Upper lobe of right lung (tissue), 1 donor: ENCODE measurements around the gene KHNYN. TPM values are rescaled to one million over a fixed set of nuclear protein-coding genes. Genes with fewer than 3 reads are reported as not detected.

Source experiments
- ATAC-seq: fragments of 200-7000 bp; cut with Tn5 transposase; one replicate; pipeline ENCODE4 v1.9.1; 2020; ENCODE audit warnings: mild to moderate bottlenecking, moderate library complexity
- DNase-seq: peaks from one replicate; pipeline ENCODE4 v3.0.0-alpha.2; 2020
- H3K27ac ChIP-seq: fragments of 200-600 bp; one replicate; pipeline ENCODE4 v1.8.0; 2022
- H3K27me3 ChIP-seq: fragments of 200-600 bp; one replicate; pipeline ENCODE4 v1.8.0; 2022; ENCODE audit warnings: mild to moderate bottlenecking
- H3K36me3 ChIP-seq: fragments of 200-600 bp; one replicate; pipeline ENCODE4 v1.8.0; 2022
- H3K4me1 ChIP-seq: fragments of 200-600 bp; one replicate; pipeline ENCODE4 v1.8.0; 2022
- H3K4me3 ChIP-seq: fragments of 200-600 bp; one replicate; pipeline ENCODE4 v1.8.0; 2022; ENCODE audit warnings: mild to moderate bottlenecking
- H3K9me3 ChIP-seq: fragments of 200-600 bp; one replicate; pipeline ENCODE4 v1.8.0; 2022
- CTCF ChIP-seq: fragments of 200-600 bp; IDR thresholded peaks from one replicate; pipeline ENCODE4 v1.8.0; 2022; ENCODE audit warnings: antibody characterized with exemption
- intact Hi-C: fragments of 100-400 bp; cut with DNase I; formaldehyde crosslinking; loops from one replicate; pipeline ENCODE4 v1.11.0; 2022
- total RNA-seq: library from RNA; stranded (reverse); fragmentation: NEBNext Ultra II Directional; extraction: Animal tissue kit (Norgen Biotek cat#: 25700); gene quantifications from one replicate; pipeline ENCODE4 v1.2.1, GENCODE V29; 2021
- donor health status: DM: no; HTN: yes; CAD: no; lungs with severe emphysema.

The KHNYN gene
- total RNA-seq, 1 donor from 2014 or later: 56.2 TPM

DNA sequence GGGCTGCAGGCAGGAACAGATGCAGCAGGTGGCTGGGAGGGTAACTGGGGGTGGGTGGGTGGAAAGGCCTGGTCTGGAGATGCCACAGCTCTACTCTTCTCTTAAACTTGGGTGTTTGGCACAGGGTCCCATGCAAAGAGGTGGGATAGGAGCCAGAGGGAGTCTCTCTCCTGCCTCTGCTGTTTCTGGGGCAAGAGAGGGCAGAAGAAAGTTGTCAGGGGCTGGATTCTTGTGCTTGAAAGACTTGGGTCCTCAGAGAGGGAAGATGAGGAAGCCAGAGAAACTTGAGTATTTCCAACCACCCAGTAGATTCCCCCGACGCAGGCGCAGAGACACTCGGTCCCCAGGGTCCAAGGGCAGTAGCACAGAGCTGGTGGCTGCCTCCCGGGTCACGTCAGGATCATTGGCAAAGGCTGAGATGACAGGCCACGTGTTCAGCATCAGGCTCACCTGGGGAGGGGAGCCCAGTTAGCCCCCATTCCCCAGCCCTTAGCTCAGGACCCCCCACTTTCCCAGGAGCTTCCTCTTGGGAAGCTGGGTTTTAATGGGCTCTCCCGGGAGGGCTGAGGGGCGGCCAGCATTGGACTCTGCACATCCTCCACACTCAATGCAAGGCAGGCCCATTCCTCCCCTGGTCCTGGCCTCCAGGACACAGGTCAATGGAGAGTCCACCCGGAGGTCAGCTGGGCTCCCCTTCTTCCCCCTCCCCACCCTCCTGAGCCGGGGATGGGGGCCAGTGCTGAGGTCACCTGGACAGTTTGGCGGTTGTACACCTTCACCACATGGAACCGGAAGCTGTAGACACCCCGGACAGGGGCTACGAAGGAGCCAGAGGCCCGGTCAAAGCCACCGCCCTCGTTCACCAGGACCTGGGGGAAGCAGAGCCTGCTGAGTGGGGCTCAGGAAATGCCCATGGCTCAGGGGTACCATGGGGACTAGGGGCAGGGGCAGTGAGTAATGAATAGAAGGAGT lies 1.9 kb upstream of the KHNYN start:
- H3K4me3 ChIP-seq: no peak overlapping the region
- no peak for ATAC-seq
- DNase-seq: no peak
- H3K36me3 ChIP-seq: peaks cover 10% of the 10 kb centered on the region
- intact Hi-C loops: loop anchor here (5.0 kb wide), 1 partner anchor 61 kb away; the partner anchor contains the start of gene NFATC4
- no peak overlapping the region for H3K27ac ChIP-seq
- peaks cover 47% of the 10 kb centered on the region for H3K4me1 ChIP-seq
- no peaks in the 10 kb centered on the region for H3K27me3 ChIP-seq
- H3K9me3 ChIP-seq: no peaks in the 10 kb centered on the region
- no peak for TF ChIP-seq CTCF

GRCh38 chr14:24428628-24429394 lies 943 bp upstream of the KHNYN start:
- peaks cover 47% of the 10 kb centered on the region for H3K4me1 ChIP-seq
- H3K4me3 ChIP-seq: peak overlapping the region; percentile 86
- peak overlapping the region; percentile 93 for H3K27ac ChIP-seq
- ATAC-seq: no peak
- TF ChIP-seq CTCF: no peak
- intact Hi-C loops: loop anchor here (5.0 kb wide), 1 partner anchor 62 kb away; the partner anchor contains the start of gene NFATC4
- H3K36me3 ChIP-seq: peaks cover 20% of the 10 kb centered on the region
- no peak for DNase-seq
- H3K27me3 ChIP-seq: no peaks in the 10 kb centered on the region
- H3K9me3 ChIP-seq: no peaks in the 10 kb centered on the region

- DNase-seq: peak; percentile 91
Measured at GRCh38 chr14:24430143-24430681, 458 bp downstream of the KHNYN start.

GRCh38 chr14:24430682-24431568 lies 1.2 kb downstream of the KHNYN start:
- peak overlapping the region; percentile 93 for H3K27ac ChIP-seq
- H3K36me3 ChIP-seq: peaks cover 39% of the 10 kb centered on the region
- intact Hi-C loops: loop anchor here (5.0 kb wide), 1 partner anchor 99 kb away; no protein-coding TSS in a partner anchor
- ATAC-seq: no peak
- no peaks in the 10 kb centered on the region for H3K27me3 ChIP-seq
- peak overlapping the region; percentile 86 for H3K4me3 ChIP-seq
- peak; percentile 67 for DNase-seq
- no peak for TF ChIP-seq CTCF
- no peaks in the 10 kb centered on the region for H3K9me3 ChIP-seq
- H3K4me1 ChIP-seq: peaks cover 35% of the 10 kb centered on the region

More at GRCh38 chr14:24430143-24430681, 458 bp downstream of the KHNYN start:
- intact Hi-C loops: loop anchor here (5.0 kb wide), 1 partner anchor 98 kb away; no protein-coding TSS in a partner anchor
- Histone ChIP-seq H3K9me3 (no peaks in the 10 kb centered on the region), H3K36me3 (peaks cover 32% of the 10 kb centered on the region), H3K27ac (peak overlapping the region; percentile 93), H3K27me3 (no peaks in the 10 kb centered on the region), H3K4me1 (peaks cover 39% of the 10 kb centered on the region), H3K4me3 (peak overlapping the region; percentile 86)
- no peak for TF ChIP-seq CTCF
- ATAC-seq: peak; percentile 86
